K562 (cell line): Measurements from ENCODE around the gene COQ3. TPM values are rescaled to one million over a fixed set of nuclear protein-coding genes. Genes with fewer than 3 reads are reported as not detected.

Experiments
- ATAC-seq: fragments of 200-7000 bp; cut with Tn5 transposase; 3 replicates; pipeline ENCODE4 v1.9.1; 2020; ENCODE audit warnings: moderate library complexity
- Bru-seq: library from RNA; stranded (reverse); fragments of 400-500 nt; gene quantifications from one replicate; lab custom pipeline; 2021; lab: Mats Ljungman, UMichigan
- BruChase-seq, 2 experiments: library from RNA; stranded (reverse); fragments of 400-500 nt; gene quantifications; one replicate each; lab custom pipeline; 2021; lab: Mats Ljungman, UMichigan
- BruUV-seq: library from RNA; stranded (reverse); fragments of 400-500 nt; replicated peaks from 2 replicates; lab custom pipeline; 2021; lab: Mats Ljungman, UMichigan
- CTCF ChIA-PET: fragments of 300-600 bp; formaldehyde crosslinking; extraction: SDS; loops from one replicate; lab custom pipeline; 2021; ENCODE audit warnings: low intra/inter-chr PET ratio; lab: Yijun Ruan, JAX
- POLR2A ChIA-PET: fragments of 300-600, 350-650 bp; sonication (Branson Sonifier 250); formaldehyde crosslinking; extraction: SDS; loops from one replicate; lab custom pipeline; 2021; ENCODE audit warnings: antibody characterized with exemption, inconsistent platforms; lab: Yijun Ruan, JAX
- DNase-seq, 4 experiments: peaks; one replicate each; pipeline versions ENCODE4 v3.0.0 to v3.0.0-alpha.2; 2011 to 2018; ENCODE audit warnings: low spot score in 3 of 4, mixed read lengths in 3 of 4; ENCODE audit errors: extremely low read depth in 1 of 4
- FAIRE-seq: peaks from 2 replicates; lab custom pipeline; 2011; peaks lifted over from hg19 to GRCh38; lab: Jason Lieb, UNC
- H2AFZ ChIP-seq: 2 replicates; pipeline ENCODE4 v1.6.0; 2011; ENCODE audit warnings: low read depth, low read length, control low read depth, inconsistent platforms
- H3K27ac ChIP-seq: fragments of 200-600 bp; 3 replicates; pipeline ENCODE4 v1.8.0; 2011; ENCODE audit warnings: low read depth, mild to moderate bottlenecking, control low read depth, inconsistent platforms, low read length, moderate library complexity, mixed read lengths; ENCODE audit errors: extremely low read depth
- H3K27me3 ChIP-seq, 2 experiments: fragments of 300-600 bp in 1 of 2; 2 replicates in 1 of 2; 3 replicates in 1 of 2; pipeline versions ENCODE4 v1.6.0 to v1.8.0; 2011; ENCODE audit warnings: inconsistent platforms in 2 of 2, low read length in 2 of 2, mild to moderate bottlenecking in 1 of 2, mixed read lengths in 1 of 2, moderate library complexity in 1 of 2; ENCODE audit not compliant: control insufficient read depth in 2 of 2, insufficient read depth in 2 of 2
- H3K36me3 ChIP-seq: fragments of 300-600 bp; 3 replicates; pipeline ENCODE4 v1.8.0; 2011; ENCODE audit warnings: mild to moderate bottlenecking, low read length, inconsistent platforms; ENCODE audit not compliant: control insufficient read depth, insufficient read depth
- H3K4me1 ChIP-seq, 2 experiments: fragments of 200-600 bp in 1 of 2; replicated peaks in 1 of 2; 2 replicates in 1 of 2; 3 replicates in 1 of 2; pipeline versions ENCODE4 v1.5.1 to v1.8.0; 2011; ENCODE audit warnings: inconsistent platforms in 2 of 2, low read length in 2 of 2, mild to moderate bottlenecking in 1 of 2, mixed read lengths in 1 of 2, moderate library complexity in 1 of 2; ENCODE audit not compliant: control insufficient read depth in 2 of 2, insufficient read depth in 2 of 2
- H3K4me2 ChIP-seq: 2 replicates; pipeline ENCODE4 v1.6.1; 2011; ENCODE audit warnings: low read length, control low read depth, inconsistent platforms, mixed read lengths; ENCODE audit not compliant: insufficient read depth
- H3K4me3 ChIP-seq: fragments of 200-600 bp; sonication (generic), shearing (Covaris generic); 2 replicates; pipeline ENCODE4 v1.5.1; 2016; ENCODE audit warnings: control low read depth, inconsistent platforms
- H3K79me2 ChIP-seq: fragments of 200-600 bp; 3 replicates; pipeline ENCODE4 v1.8.0; 2011; ENCODE audit warnings: low read length, inconsistent platforms; ENCODE audit not compliant: control insufficient read depth, insufficient read depth
- H3K9ac ChIP-seq, 2 experiments: 2 replicates each; pipeline versions ENCODE4 v1.6.0 to v1.6.1; 2011; ENCODE audit warnings: low read depth in 2 of 2, low read length in 2 of 2, control low read depth in 1 of 2, inconsistent platforms in 1 of 2, mild to moderate bottlenecking in 1 of 2, mixed read lengths in 1 of 2; ENCODE audit not compliant: insufficient read depth in 1 of 2
- H3K9me1 ChIP-seq: one replicate; pipeline ENCODE4 v1.6.0; 2011; ENCODE audit warnings: inconsistent platforms, mild to moderate bottlenecking, low read length, moderate library complexity; ENCODE audit not compliant: control insufficient read depth, insufficient read depth
- H3K9me3 ChIP-seq: replicated peaks from 2 replicates; pipeline ENCODE4 v1.5.1; 2011; ENCODE audit warnings: low read depth, low read length, inconsistent platforms; ENCODE audit not compliant: control insufficient read depth, insufficient read depth
- H4K20me1 ChIP-seq: replicated peaks from 2 replicates; pipeline ENCODE4 v1.6.1; 2011; ENCODE audit warnings: low read length, inconsistent platforms, mixed read lengths; ENCODE audit not compliant: control insufficient read depth, insufficient read depth
- ARID2 ChIP-seq: fragments of 450-650 bp; IDR thresholded peaks from 2 replicates; pipeline ENCODE4 v1.6.1; 2017; ENCODE audit warnings: antibody characterized with exemption, mild to moderate bottlenecking
- ATF1 ChIP-seq, 2 experiments: fragments of 450-650 bp in 1 of 2; IDR thresholded peaks; 2 replicates each; pipeline ENCODE4 v1.6.1; 2016; ENCODE audit warnings: missing compliant biosample characterization in 1 of 2, missing genetic modification characterization in 1 of 2
- CBX3 ChIP-seq, 2 experiments: IDR thresholded peaks; 1 replicate in 1 of 2; 2 replicates in 1 of 2; pipeline ENCODE4 v1.6.1; 2012; ENCODE audit warnings: inconsistent platforms in 2 of 2, low read length in 2 of 2, borderline replicate concordance in 1 of 2, control low read depth in 1 of 2
- NR2C2 ChIP-seq, 2 experiments: fragments of 200-800 bp in 1 of 2; sonication (Bioruptor generic) in 1 of 2; sonication (generic) in 1 of 2; formaldehyde crosslinking in 1 of 2; IDR thresholded peaks; 2 replicates each; pipeline versions ENCODE4 v1.6.1 to v1.8.0; 2016 to 2022; ENCODE audit warnings: mild to moderate bottlenecking in 1 of 2, missing compliant biosample characterization in 1 of 2, missing genetic modification characterization in 1 of 2, missing genetic modification reagents in 1 of 2
- POLR2AphosphoS5 ChIP-seq: IDR thresholded peaks from 2 replicates; pipeline ENCODE4 v1.6.1; 2011; ENCODE audit warnings: mild to moderate bottlenecking, low read depth, low read length, moderate library complexity; ENCODE audit not compliant: control insufficient read depth, insufficient read depth
- TRIM24 ChIP-seq, 2 experiments: fragments of 450-650 bp; IDR thresholded peaks; 2 replicates each; pipeline ENCODE4 v1.6.1; 2016
- WGBS: fragments of 100-300 bp; shearing (Covaris generic); methylation state at CpG from one replicate; pipeline ENCODE4 v1.1.6; 2016; ENCODE audit warnings: low coverage, mixed read lengths; ENCODE audit not compliant: insufficient coverage; ENCODE audit errors: missing lambda C conversion rate; 5-methylcytosine and 5-hydroxymethylcytosine counted together
- in situ Hi-C: fragments of 300-500 bp; cut with MboI; formaldehyde crosslinking; loops from 4 replicates; pipeline ENCODE4 v1.15.0; 2018; ENCODE audit warnings: inconsistent platforms, mixed read lengths
- intact Hi-C: fragments of 100-400 bp; cut with micrococcal nuclease; formaldehyde crosslinking; loops from 2 replicates; pipeline ENCODE4 v1.14.2; 2022
- long read RNA-seq, 3 experiments: library from polyadenylated mRNA in 2 of 3; library from RNA in 1 of 3; unstranded in 2 of 3; stranded (forward) in 1 of 3; transcript quantifications; one replicate each; pipeline ENCODE4 v2.0.0, GENCODE V29; 2019 to 2022
- polyA minus RNA-seq, 3 experiments: library from RNA; depleted of rRNA, polyadenylated mRNA; stranded (reverse); fragments of >200 nt; gene quantifications; 2 replicates each; pipeline ENCODE4 v1.2.3, GENCODE V29; 2011
- polyA plus RNA-seq, 8 experiments: library from polyadenylated mRNA; depleted of rRNA in 4 of 8; stranded (reverse) in 5 of 8; unstranded in 3 of 8; fragments of >200 nt; fragmentation: Nextera tagmentation in 2 of 8; fragmentation: Illumina TruSeq in 1 of 8; extraction: Ambion mirVana in 2 of 8; extraction: Trizol in 1 of 8; gene quantifications; 2 replicates each; pipeline versions ENCODE4 v1.2.1 to v1.2.3, GENCODE V29; 2011 to 2014; ENCODE audit warnings: inconsistent platforms in 1 of 8, missing spikeins in 1 of 8
- total RNA-seq, 7 experiments: library from RNA; depleted of rRNA in 6 of 7; stranded (reverse); fragments of >200 nt in 6 of 7; fragmentation: Illumina TruSeq in 2 of 7; extraction: Trizol in 2 of 7; gene quantifications; 2 replicates each; pipeline versions ENCODE4 v1.2.1 to v1.2.3, GENCODE V29; 2011 to 2021; ENCODE audit warnings: low replicate concordance in 1 of 7
- TF ChIP-seq, protein P1 (sequence below): fragments of 450-650 bp; conservative IDR thresholded peaks from 2 replicates; pipeline ENCODE4 v1.6.1; 2016; ENCODE audit warnings: missing genetic modification characterization, low read depth, mild to moderate bottlenecking, control low read depth, missing compliant biosample characterization
- TF ChIP-seq, protein P2 (sequence below), 2 experiments: IDR thresholded peaks; 2 replicates each; pipeline ENCODE4 v1.6.1; 2011; ENCODE audit warnings: borderline replicate concordance in 1 of 2, control low read depth in 1 of 2, low read depth in 1 of 2, low read length in 1 of 2, mild to moderate bottlenecking in 1 of 2, mixed read lengths in 1 of 2, moderate library complexity in 1 of 2; ENCODE audit not compliant: insufficient read depth in 1 of 2, insufficient read length in 1 of 2, poor library complexity in 1 of 2, severe bottlenecking in 1 of 2; ENCODE audit errors: extremely low read depth in 1 of 2

The COQ3 gene, protein sequence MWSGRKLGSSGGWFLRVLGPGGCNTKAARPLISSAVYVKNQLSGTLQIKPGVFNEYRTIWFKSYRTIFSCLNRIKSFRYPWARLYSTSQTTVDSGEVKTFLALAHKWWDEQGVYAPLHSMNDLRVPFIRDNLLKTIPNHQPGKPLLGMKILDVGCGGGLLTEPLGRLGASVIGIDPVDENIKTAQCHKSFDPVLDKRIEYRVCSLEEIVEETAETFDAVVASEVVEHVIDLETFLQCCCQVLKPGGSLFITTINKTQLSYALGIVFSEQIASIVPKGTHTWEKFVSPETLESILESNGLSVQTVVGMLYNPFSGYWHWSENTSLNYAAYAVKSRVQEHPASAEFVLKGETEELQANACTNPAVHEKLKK
- total RNA-seq (2011; cell fraction: chromatin; rRNA removed; ENCODE audit: low replicate concordance): 3.9 and 5.6 TPM in 2 replicates
- total RNA-seq (2011; cell fraction: nucleolus; rRNA removed): 4.1 and 5.0 TPM in 2 replicates
- 5.9 and 6.6 TPM in 2 replicates for total RNA-seq (2011; cell fraction: nucleoplasm; rRNA removed)
- total RNA-seq (2014; rRNA removed): 14.4 and 16.9 TPM in 2 replicates
- 31.9 and 34.6 TPM in 2 replicates for total RNA-seq (2014; rRNA removed; fragmentation: Illumina TruSeq; extraction: Trizol)
- 25.2 and 28.2 TPM in 2 replicates for total RNA-seq (2015; rRNA removed; fragmentation: Illumina TruSeq; extraction: Trizol)
- total RNA-seq (2021): 24.6 and 26.3 TPM in 2 replicates
- 29.0 and 43.9 TPM in 2 replicates for polyA plus RNA-seq (2011; rRNA removed)
- 11.3 and 19.2 TPM in 2 replicates for polyA plus RNA-seq (2011; cell fraction: cytosol; rRNA removed)
- polyA plus RNA-seq (2011; cell fraction: nucleus; rRNA removed): 11.5 and 15.4 TPM in 2 replicates
- polyA plus RNA-seq (2012): 17.1 and 21.5 TPM in 2 replicates
- polyA plus RNA-seq (2014; fragmentation: Illumina TruSeq; extraction: Trizol): 31.8 and 33.9 TPM in 2 replicates
- polyA plus RNA-seq (2014; fragmentation: Nextera tagmentation; extraction: Ambion mirVana): 100 to 1,000 TPM; 111 to 137 TPM
- polyA plus RNA-seq (2014; rRNA removed): 38.3 and 40.8 TPM in 2 replicates
- polyA minus RNA-seq (2011; rRNA and poly(A)+ RNA removed): 15.4 and 18.4 TPM in 2 replicates
- 6.6 and 8.0 TPM in 2 replicates for polyA minus RNA-seq (2011; cell fraction: cytosol; rRNA and poly(A)+ RNA removed)
- polyA minus RNA-seq (2011; cell fraction: nucleus; rRNA and poly(A)+ RNA removed): 2.0 and 3.4 TPM in 2 replicates
- percentile 65 among the genes with signal in this experiment for Bru-seq, nascent RNA
- BruChase-seq, experiment 1, labeled RNA remaining after a 2-hour chase: percentile 75 among the genes with signal in this experiment
- percentile 76 among the genes with signal in this experiment for BruChase-seq, experiment 2, labeled RNA remaining after a 6-hour chase
- long read RNA-seq, experiment 1, transcript COQ3-201 (7 exons, 1,335 nt): major isoform, 70 of 96 reads
- long read RNA-seq, experiment 1, partial matches to known transcripts: 5 of 96 reads
- long read RNA-seq, experiment 1, other reads (novel, unspliced or antisense): 21 of 96 reads
- long read RNA-seq, experiment 2, transcript COQ3-201 (7 exons, 1,335 nt): major isoform, 39 of 56 reads
- long read RNA-seq, experiment 2, partial matches to known transcripts: 5 of 56 reads
- long read RNA-seq, experiment 2, other reads (novel, unspliced or antisense): 12 of 56 reads
- long read RNA-seq, experiment 3, transcript COQ3-201 (7 exons, 1,335 nt): major isoform, 31 of 44 reads
- long read RNA-seq, experiment 3, partial matches to known transcripts: 0 of 44 reads
- long read RNA-seq, experiment 3, other reads (novel, unspliced or antisense): 13 of 44 reads

- Histone ChIP-seq H3K9me1 (no peaks in the 10 kb centered on the region), H3K4me1 (peaks cover 3 to 4% of the 10 kb centered on the region in 2 experiments; a peak in 3 of 5 replicates), H3K9ac (peak within 1 kb of the TSS; percentile 92 to 95), H3K36me3 (peaks cover 18% of the 10 kb centered on the region; the same call in 2 of the 3 replicates), H3K27ac (peak within 1 kb of the TSS; percentile 94), H4K20me1 (no peaks in the 10 kb centered on the region), H3K79me2 (peaks cover 12% of the 10 kb centered on the region; the same call in 2 of the 3 replicates), H3K4me2 (peak within 1 kb of the TSS; percentile 77), H3K27me3 (no peaks in the 10 kb centered on the region), H2AFZ (peak within 1 kb of the TSS; percentile 98), H3K4me3 (peak within 1 kb of the TSS; percentile 75), H3K9me3 (no peaks in the 10 kb centered on the region)
- FAIRE-seq (peak; percentile 29), DNase-seq (peak; percentile 84 to 92 (median 90)), ATAC-seq (peak; percentile 91)
- in situ Hi-C loops (no loop called here), intact Hi-C loops (loop anchor here (1.0 to 5.0 kb wide), 2 partner anchors 31 to 62 kb away; partner anchors contain the start of gene PNISR)
- BruUV-seq: TSS peak; percentile 80
- POLR2A ChIA-PET: interaction anchor here (0.7 to 2.4 kb wide), 13 partner anchors 9 to 583 kb away, joined by 3 to 14 read pairs (median 5); partner anchors contain the start of gene PNISR
- CTCF ChIA-PET: no interaction called here
- 7% methylated on average over 54 of the region's 56 CpGs for WGBS
- peak in 1 of 2 experiments; percentile 53; a peak in 2 of 3 replicates for TF ChIP-seq CBX3 (IDR thresholded peaks at IDR 0.05; ENCODE audit: borderline replicate concordance in 1 of 2, low read length in 2 of 2)
- TF ChIP-seq ARID2: no peak
- TF ChIP-seq, protein P1, sequence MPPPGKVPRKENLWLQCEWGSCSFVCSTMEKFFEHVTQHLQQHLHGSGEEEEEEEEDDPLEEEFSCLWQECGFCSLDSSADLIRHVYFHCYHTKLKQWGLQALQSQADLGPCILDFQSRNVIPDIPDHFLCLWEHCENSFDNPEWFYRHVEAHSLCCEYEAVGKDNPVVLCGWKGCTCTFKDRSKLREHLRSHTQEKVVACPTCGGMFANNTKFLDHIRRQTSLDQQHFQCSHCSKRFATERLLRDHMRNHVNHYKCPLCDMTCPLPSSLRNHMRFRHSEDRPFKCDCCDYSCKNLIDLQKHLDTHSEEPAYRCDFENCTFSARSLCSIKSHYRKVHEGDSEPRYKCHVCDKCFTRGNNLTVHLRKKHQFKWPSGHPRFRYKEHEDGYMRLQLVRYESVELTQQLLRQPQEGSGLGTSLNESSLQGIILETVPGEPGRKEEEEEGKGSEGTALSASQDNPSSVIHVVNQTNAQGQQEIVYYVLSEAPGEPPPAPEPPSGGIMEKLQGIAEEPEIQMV (tag): no peak
- TF ChIP-seq, protein P2, sequence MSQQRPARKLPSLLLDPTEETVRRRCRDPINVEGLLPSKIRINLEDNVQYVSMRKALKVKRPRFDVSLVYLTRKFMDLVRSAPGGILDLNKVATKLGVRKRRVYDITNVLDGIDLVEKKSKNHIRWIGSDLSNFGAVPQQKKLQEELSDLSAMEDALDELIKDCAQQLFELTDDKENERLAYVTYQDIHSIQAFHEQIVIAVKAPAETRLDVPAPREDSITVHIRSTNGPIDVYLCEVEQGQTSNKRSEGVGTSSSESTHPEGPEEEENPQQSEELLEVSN (IDR thresholded peaks at IDR 0.05; ENCODE audit: borderline replicate concordance in 1 of 2, extremely low read depth in 1 of 2, insufficient read depth in 1 of 2, insufficient read length in 1 of 2, low read depth in 1 of 2, low read length in 1 of 2, poor library complexity in 1 of 2, severe bottlenecking in 1 of 2): peak; percentile 23 to 65
- no peak for TF ChIP-seq NR2C2 (CRISPR knock-in tag; IDR thresholded peaks at IDR 0.05)
- peak; percentile 81 for TF ChIP-seq NR2C2 (tag; IDR thresholded peaks at IDR 0.05)
- peak in 1 of 2 experiments; percentile 96; a peak in 2 of 4 replicates for TF ChIP-seq TRIM24 (IDR thresholded peaks at IDR 0.05)
- TF ChIP-seq ATF1 (CRISPR knock-in tag; IDR thresholded peaks at IDR 0.05): no peak
- TF ChIP-seq ATF1 (tag; IDR thresholded peaks at IDR 0.05): peak; percentile 61; the same call in 1 of the 2 replicates
- TF ChIP-seq POLR2AphosphoS5: peak; percentile 63; the same call in 1 of the 2 replicates
Observed at GRCh38 chr6:99393698-99394531, at the start of gene COQ3. Gene COQ3, minus strand, starts transcription at chr6:99394195. Its CDS starts 16 bp downstream, at chr6:99394179.
